Epidermal melanocyte (primary cell): ENCODE measurements around the gene LINC01488.

Experiments
- DNase-seq: peaks from one replicate; pipeline ENCODE4 v3.0.0; 2011; ENCODE audit warnings: low spot score; ENCODE audit not compliant: insufficient read length

Gene LINC01488

DNA sequence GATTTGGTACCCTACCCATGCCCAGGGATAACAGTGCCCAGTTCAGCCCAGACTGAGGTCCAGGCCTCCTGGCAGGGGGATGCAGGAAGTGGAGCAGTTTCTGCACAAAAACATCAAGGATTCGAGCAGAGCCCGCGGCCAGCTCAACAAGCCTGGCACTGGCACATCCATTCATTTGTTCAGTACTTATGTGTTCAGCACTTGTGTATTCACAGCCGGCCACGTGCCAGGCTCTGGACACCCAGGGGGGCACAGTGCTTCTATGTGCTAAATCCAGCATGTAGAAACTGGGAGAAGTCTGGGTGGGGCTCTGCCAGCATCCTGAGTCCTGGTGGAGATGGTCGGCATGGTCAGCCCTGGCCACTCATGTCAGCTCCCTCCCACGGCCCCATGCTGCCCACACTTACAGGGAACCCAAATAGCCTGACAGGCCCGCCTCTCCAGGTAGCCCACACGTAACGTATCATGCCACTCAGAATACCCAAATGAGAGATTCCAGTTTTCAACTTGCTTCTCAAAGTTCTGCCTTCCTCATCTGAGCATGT is 28.5 kb downstream of the LINC01488 start:
- no peak for DNase-seq

DNA sequence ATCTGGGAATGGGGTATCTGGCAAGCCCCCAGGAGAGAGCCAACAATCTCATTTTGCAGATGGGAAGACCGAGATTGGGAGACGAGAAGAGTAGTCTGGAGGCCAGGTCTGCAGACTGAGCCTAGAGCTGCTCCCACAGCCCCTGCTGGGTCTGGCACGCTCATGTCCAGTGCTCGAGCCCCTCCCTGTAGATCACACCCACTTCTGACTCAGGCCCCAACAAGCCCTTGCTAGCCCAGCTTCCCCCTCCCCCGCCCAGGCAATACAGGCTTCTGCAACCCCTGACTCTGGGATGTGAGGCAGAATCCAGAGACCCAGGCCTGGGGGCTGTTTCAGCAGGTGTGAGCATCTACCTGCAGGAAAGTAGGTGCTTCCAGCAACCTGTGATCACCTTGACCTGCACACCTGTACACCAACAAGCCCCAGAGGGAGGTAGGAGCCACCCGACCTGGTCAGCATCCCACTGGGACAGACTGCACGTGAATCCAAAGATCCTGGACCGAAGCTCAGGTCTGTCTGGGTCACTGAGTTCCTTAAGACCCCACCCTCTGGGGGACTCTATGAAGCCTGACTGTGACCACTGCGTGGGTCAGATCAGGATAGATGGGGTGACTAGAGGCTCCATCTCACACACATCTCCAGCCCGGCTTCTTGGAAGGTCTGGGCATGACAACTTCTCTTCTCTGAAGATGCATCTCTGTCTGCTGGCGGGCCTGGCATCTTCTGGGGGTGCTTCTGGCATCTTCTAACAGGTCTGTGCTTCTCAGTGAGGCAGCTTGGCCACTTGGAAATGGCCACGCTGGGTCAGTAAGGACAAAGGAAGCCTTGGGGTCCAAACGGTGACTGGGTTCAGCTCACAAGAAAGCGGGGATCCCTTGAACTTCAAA is 29.3 kb downstream of the LINC01488 start:
- no peak for DNase-seq

- no peak for DNase-seq
Measured at GRCh38 chr11:69511358-69512055, 30.0 kb downstream of the LINC01488 start.

DNA sequence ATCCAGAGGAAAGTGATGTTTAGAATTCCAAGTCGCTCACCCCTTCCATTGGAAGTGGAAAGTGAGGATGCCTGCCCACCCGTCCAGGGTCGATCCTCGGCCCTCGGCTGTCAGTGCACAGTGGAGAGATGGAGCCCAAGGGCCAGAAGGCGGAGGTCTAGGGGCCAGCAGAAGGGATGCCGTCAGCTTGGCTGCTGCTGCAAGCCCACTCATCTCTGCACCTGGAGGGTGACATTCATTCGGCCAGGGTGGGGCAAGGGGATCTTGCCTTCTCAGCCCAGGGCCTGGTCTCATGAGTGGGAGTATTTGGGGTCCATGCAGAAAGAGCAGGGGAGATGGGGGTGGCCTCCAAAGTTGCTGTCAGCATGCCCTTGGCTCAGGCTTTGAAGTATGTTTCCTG is 30.7 kb downstream of the LINC01488 start:
- DNase-seq = no peak

DNA sequence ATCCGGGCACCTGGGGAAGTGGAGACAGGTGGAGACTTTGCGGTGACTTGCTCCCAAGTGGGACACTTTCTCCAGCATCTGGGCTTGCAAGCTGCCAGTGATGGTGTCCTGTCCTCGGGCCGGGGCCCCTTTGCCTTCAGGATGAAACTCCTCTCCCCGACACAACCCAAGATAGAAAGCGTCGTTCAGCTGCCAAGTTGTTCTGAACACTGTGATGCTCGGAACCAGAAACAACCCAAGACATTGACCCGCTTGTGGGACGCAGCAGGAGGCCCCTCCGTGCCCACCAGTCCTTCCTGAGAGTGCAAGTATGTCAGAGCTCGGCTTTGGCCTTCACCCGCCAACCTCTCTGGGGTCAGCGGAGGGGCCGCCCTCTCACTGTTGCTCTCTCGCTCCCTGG is 31.3 kb downstream of the LINC01488 start:
- DNase-seq = no peak

DNA sequence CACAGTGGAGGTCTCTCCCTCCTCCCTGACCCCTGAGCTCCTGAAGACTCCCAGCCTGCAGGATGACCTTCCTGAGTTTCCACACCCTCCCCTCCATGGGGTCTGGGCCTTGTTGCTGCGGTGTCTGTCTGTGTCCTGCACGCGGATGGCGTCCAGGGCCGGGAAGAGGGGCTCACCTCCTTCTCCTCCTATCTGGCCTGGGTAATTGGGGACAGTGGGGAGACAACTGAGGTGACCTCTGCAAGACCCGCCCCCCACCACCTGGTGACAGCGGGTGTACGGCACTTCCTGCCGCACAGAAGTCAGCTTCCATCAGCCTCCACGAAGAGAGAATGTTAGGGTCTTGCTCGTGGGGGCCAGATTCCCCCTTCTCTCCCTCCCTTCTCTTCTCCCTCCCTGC is 31.7 kb downstream of the LINC01488 start:
- no peak for DNase-seq

- DNase-seq = no peak
Measured at GRCh38 chr11:69513663-69514224, 32.3 kb downstream of the LINC01488 start.

DNA sequence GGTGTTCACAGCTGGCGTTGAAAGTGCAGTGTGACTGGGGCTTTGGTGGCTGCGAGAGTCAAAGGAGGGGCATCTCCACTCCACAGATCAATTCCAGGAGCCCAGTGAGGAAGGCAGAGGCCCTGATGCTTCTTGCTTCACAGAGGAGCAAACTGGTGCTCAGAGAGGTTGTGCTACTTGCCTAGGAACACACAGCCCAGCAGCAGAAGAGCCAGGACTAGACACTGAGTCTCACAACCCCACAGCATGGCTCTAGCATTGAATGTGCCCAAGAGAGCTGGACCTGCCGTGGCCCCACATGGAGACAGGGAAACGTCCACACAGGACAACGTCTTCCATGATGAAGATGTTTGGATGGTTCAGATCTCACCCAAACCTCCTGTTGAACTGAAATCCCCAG is 33.3 kb downstream of the LINC01488 start:
- no peak for DNase-seq

DNA sequence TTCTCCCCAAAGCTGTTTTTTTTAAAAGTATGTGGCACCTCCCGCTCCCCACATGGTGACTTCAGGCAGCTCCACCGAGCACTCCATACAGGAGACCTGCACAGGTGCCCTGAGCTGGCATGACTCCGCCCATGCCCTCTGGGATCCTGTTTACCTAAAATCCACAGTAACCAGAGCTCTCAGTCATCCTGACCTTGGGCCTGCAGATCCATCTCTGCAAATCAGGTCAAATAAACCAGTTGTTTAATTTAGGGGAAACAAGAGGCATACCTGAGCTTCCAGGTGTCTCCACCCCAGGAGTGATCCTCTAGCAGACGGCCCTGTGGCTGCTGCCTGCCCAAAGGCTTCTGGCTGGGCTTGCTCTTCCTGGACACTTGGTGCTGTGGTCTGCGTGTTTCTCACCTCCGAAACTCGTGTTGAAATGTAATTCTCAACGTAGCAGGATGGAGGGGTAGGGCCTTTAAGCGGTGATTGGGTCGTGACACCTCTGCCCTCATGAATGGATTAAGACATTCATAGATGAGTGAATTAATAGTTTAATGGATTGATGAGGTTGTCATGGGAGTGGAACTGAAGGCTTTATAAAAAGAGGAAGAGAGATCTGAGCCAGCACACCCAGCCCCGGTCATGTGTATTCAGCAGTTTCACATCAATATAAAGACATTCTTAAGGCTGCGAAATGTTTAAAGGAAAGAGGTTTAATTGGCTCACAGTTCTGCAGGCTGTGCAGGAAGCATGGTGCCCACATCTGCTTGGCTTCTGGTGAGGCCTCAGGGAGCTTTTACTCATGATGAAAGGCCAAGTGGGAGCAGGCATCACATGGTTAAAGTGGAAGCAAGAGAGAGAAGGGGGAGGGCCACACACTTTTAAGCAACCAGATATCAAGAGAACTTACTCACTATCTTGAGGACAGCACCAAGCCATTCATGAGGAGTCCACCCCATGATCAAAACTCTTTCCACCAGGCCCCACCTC is 34.1 kb downstream of the LINC01488 start:
- DNase-seq = no peak

GRCh38 chr11:69516526-69516925 is 35.1 kb downstream of the LINC01488 start:
- DNase-seq = no peak

DNA sequence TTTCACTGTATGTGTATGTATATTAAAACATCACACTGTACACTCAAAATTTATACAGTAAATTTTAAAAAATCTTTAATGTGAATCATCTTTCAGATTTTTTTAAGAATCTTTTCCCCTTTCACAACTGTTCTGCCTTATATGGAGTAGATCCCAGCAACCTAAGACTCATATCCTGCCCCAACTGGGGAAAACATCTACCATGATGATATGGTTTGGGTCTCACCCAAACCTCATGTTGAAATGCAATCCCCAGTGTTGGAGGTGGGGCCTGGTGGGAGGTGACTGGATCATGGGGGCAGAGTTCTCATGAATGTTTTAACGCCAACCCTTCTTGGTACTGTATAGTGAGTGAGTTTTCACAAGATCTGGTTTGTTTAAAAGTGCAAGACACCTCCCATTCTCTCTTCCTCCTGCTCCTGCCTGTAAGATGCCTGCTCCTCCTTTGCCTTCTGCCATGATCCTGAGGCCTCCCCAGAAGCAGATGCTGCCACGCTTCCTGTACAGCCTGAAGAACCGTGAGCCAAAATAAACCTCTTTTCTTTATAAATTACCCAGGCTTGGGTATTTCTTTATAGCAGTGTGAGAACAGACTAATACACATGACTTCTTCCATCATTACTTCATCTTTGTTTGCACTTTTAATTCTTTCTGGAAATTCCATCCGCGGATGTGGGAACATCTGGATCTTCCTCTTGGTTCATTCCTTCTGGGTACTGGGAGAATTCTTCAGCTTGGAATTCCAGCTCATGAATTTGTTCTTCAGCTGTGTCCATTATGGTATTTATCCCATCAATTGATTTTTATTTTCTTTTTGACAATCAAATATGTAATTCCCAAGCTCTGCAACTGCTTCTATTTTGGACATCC is 36.9 kb downstream of the LINC01488 start:
- no peak for DNase-seq

GRCh38 chr11:69520186-69520916 is 38.9 kb downstream of the LINC01488 start:
- DNase-seq = no peak

DNA sequence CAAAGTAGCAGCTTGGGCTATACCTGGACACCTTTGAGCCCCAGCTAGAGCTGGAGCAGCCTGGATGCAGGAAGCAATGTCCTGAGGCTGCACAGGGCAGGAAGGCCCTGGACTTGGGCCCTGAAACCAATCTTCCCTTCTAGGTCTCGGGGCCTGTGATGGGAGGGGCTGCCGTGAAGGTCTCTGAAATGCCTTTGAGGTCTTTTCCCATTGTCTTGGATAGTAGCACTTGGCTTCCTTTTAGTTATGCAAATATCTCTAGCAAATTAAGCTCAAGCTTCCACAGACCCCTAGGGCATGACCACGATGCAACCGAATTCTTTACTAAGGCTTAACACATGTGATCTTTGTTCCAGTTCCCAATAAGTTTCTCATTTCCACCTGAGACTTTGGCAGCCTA is 40.0 kb downstream of the LINC01488 start:
- no peak for DNase-seq

DNA sequence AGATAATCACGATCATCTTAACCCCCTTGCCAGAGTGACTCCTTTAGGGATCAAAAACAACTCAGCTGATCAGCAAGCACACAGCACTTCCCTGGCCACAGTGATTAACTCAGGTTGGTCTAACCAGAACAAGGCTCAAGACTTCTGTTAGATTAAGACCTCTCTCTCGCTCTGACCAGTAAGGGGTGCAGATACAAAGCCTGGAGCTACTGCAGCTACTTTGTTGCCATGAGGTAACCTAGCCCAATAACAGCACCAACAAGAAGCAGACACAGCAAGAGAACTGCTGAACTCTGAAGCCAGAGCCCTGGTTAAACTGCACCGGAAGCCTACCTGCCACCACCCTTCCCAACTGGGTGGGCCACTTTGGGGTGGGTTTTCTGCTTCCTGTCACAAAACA is 42.0 kb downstream of the LINC01488 start:
- DNase-seq = no peak

- no peak for DNase-seq
Measured at GRCh38 chr11:69524291-69524882, 42.9 kb downstream of the LINC01488 start.

DNA sequence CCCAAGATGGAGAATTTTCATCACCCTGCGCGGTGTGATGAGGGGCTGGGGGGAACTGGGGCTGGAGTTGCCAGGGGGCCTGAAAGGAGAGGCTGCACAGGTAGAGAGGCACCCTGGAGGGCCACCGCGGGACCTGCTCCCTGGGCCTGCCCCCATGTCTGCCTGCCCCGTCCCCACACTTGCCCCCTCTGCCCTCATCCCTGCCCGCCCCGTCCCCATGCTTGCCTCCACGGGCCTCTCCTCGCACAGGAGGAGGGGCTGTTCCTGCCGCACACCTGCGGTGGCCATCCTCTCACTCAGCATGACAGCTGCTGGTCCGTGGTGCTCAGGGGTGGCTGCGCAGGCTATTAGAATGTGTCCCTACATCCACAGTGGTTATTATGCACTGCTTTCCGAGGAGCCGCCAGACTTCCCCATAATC is 43.5 kb downstream of the LINC01488 start:
- no peak for DNase-seq

DNA sequence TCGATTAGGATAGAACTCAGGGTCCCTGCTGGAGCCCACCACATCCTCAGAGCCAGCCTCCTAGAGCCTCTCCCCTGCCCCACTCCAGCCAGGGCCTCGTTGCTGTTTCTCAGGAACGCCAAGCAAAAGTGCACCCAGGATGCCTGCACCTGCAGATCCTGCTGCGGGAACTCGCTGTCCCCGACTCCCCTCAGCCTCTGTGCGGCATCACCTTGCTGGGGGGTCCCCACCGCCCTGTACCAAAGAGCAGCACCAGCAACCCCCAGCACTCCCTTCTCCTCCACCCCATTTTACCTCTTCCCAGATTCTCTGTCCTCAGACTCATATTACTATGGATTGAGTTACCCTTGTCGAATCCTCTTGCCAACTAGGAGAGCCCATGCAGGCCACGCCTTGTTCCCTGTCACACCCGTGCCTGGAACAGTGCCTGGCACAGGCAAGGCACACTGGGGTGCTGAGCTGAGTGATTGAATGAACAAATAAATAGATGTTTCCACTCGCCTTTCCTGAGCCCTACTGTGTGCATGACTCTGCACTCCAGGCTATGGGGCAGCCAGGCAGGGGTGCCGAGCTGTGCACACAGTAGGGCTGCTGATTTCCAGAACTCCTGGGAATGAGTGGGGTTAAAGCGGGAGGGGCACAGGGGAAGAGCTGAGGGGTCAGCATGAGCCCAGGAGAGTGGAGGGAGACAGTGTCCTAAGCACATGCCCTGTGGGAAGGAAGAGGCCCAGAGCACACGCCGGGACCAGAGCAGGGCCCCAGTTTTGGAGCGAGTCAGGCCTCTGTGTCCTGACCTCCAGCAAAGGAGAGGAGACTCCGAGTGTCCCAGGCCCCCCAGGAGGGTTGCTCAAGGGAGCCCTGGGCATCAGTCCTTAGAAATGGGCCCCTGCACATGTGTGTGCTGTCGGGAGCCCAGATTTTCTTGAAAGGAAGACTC is 44.3 kb downstream of the LINC01488 start:
- DNase-seq = no peak

GRCh38 chr11:69526453-69526810 is 45.0 kb downstream of the LINC01488 start:
- DNase-seq = no peak
